IgD-negative memory B cell (primary cell): ENCODE results near the gene SORCS3. TPM values are rescaled to one million over a fixed set of nuclear protein-coding genes. Genes with fewer than 3 reads are reported as not detected.

Experiments used
- H3K27ac Mint-ChIP-seq, 3 donors: one replicate each; pipeline ENCODE4 v1.8.0; 2020 to 2022; ENCODE audit warnings: mild to moderate bottlenecking in 3 of 3, mixed read lengths in 3 of 3, moderate library complexity in 1 of 3
- H3K27me3 Mint-ChIP-seq: one replicate; pipeline ENCODE4 v1.8.0; 2021; ENCODE audit warnings: mixed read lengths
- H3K36me3 Mint-ChIP-seq: one replicate; pipeline ENCODE4 v1.8.0; 2020; ENCODE audit warnings: mild to moderate bottlenecking, mixed read lengths
- H3K4me1 Mint-ChIP-seq, 3 donors: one replicate each; pipeline ENCODE4 v1.8.0; 2020 to 2022; ENCODE audit warnings: mixed read lengths in 3 of 3, mild to moderate bottlenecking in 1 of 3
- H3K4me3 Mint-ChIP-seq, 4 donors: one replicate each; pipeline ENCODE4 v1.8.0; 2020 to 2022; ENCODE audit warnings: mild to moderate bottlenecking in 4 of 4, mixed read lengths in 4 of 4, moderate library complexity in 3 of 4
- H3K9me3 Mint-ChIP-seq, 3 donors: one replicate each; pipeline ENCODE4 v1.8.0; 2020 to 2021; ENCODE audit warnings: mixed read lengths in 3 of 3, mild to moderate bottlenecking in 1 of 3
- polyA plus RNA-seq: library from polyadenylated mRNA; unstranded; fragments of 300-500 nt; fragmentation: Illumina TruSeq; gene quantifications from one replicate; pipeline ENCODE4 v1.2.3, GENCODE V29; 2021

SORCS3 gene
- not detected for polyA plus RNA-seq

GRCh38 chr10:104641187-104641936 lies at the start of gene SORCS3:
TSS of gene SORCS3 (plus strand) at chr10:104641290.
- Mint-ChIP-seq H3K27ac (no peak within 1 kb of the TSS), H3K4me1 (peaks cover 0 to 6% (median 5%) of the 10 kb centered on the region in 3 donors), H3K36me3 (peaks cover 5% of the 10 kb centered on the region), H3K27me3 (peaks cover 52% of the 10 kb centered on the region), H3K9me3 (peaks cover 0 to 3% (median 0%) of the 10 kb centered on the region in 3 donors), H3K4me3 (no peak within 1 kb of the TSS)

DNA sequence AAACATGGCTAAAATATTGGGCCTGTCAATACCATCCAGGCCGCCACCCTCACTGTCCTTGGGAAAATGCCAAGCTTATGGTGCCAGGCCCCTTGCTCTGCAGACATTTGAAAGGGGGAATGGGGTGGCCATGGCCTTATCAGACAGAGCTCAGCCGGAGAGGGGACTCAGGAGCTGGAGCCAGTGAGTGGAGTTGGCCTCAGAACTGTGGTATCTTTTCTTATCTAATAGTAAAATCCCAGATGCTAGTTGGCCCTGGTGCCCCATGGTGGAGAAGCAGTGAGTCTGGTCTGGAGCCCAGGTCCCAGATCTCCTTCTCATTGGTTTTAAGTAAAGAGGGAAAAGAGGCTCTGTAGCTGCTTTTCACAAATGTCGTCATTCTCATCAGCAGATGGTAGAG lies 49.6 kb upstream of the SORCS3 start:
- Mint-ChIP-seq H3K4me1 (no peaks in the 10 kb centered on the region), H3K4me3 (no peak overlapping the region), H3K9me3 (peaks cover 0 to 6% (median 4%) of the 10 kb centered on the region in 3 donors), H3K36me3 (no peaks in the 10 kb centered on the region), H3K27ac (no peak overlapping the region), H3K27me3 (peaks cover 12% of the 10 kb centered on the region)

DNA sequence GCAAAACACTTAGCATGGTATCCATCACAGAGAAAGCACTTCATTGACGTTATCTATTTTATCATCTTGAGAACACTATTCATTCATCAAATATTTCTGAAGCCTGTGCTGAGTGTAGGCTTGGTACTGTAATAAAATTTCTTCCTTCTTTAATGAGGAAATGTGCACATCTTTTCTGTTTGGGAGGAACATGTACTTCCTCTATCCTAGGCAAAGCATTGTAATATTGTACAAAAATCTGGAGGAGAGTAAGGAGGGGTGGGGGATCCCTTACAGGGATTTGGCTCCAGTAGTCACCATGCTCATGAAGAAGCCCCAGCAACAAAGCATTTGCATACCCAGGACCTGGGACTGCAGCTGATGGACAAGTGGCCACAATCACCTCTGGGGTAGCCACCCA lies 39.9 kb upstream of the SORCS3 start:
- no peak overlapping the region for H3K4me3 Mint-ChIP-seq
- peaks cover 0 to 3% (median 0%) of the 10 kb centered on the region in 3 donors for H3K9me3 Mint-ChIP-seq
- H3K27ac Mint-ChIP-seq: no peak overlapping the region
- H3K27me3 Mint-ChIP-seq: peaks cover 7% of the 10 kb centered on the region
- no peaks in the 10 kb centered on the region for H3K36me3 Mint-ChIP-seq
- no peaks in the 10 kb centered on the region for H3K4me1 Mint-ChIP-seq

DNA sequence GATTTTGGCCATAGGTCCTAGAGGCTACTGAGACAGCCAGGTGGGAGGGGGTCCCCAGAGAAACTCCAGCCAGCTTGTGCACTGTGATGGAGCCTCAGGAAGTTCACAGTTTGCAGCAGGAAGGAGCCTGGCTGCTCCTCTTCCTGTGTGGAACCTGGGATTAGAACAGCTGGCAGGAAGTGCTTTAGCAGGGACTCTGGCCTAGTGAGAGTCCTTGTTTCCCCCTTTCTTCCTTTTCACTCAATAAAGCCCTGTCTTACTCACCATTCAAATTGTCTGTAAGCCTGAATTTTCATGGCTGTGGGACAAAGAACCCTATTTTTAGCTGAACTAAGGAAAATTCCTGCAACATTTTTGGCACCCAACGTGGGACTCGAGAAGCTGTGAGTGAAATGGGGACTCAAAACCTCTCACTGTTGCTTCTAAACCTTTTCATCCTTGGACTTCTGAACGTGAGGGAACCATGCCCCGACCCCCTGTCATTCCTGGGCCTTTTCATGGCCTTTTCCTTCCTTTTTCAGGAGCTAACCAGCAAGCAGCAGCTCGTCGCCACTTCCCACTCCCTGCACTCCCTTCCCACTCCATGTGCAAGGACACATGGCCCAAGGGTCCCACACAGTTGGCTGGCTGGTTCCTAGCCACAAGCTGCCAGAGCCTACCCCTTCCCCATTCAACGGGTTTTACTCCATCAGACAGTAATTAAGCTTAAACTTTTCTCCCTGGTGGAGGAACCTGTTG lies 32.8 kb upstream of the SORCS3 start:
- Mint-ChIP-seq H3K27me3 (peaks cover 1% of the 10 kb centered on the region), H3K4me1 (peaks cover 0 to 2% (median 0%) of the 10 kb centered on the region in 3 donors), H3K9me3 (peaks cover 2 to 8% (median 8%) of the 10 kb centered on the region in 3 donors), H3K4me3 (no peak overlapping the region), H3K36me3 (no peaks in the 10 kb centered on the region), H3K27ac (no peak overlapping the region)

DNA sequence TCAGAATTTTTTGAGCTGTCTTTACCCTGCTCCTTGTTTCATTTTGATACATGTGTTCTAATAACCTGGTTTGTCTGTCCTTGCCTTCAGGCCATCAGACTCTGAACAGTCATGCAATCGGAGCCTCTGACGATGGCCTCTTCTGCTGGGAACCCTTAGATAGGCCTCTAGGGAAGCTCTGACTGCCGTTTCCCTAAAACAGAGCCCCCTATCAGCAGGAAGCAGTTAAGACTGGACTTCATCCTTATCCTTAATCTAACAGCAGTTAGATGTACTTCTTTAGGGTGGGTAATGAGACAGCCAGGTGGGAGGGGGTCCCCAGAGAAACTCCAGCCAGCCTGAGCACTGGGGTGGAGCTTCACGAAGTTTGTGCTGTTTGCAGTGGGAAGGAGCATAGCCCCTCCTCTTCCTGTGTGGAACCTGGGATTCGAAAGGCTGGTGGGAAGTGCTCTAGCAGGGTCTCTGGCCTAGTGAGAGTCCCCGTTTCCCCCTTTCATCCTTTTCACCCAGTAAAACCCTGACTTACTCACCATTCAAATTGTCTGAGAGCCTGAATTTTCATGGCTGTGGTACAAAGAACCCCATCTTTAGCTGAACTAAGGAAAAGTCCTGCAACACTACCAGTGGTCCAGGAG lies 28.4 kb upstream of the SORCS3 start:
- Mint-ChIP-seq H3K9me3 (peaks cover 0 to 8% (median 5%) of the 10 kb centered on the region in 3 donors), H3K36me3 (no peaks in the 10 kb centered on the region)

GRCh38 chr10:104613406-104613805 lies 27.7 kb upstream of the SORCS3 start:
- peaks cover 0 to 7% (median 5%) of the 10 kb centered on the region in 3 donors for H3K9me3 Mint-ChIP-seq
- H3K27ac Mint-ChIP-seq: no peak overlapping the region
- peaks cover 2% of the 10 kb centered on the region for H3K27me3 Mint-ChIP-seq
- H3K36me3 Mint-ChIP-seq: no peaks in the 10 kb centered on the region
- peaks cover 0 to 2% (median 0%) of the 10 kb centered on the region in 3 donors for H3K4me1 Mint-ChIP-seq
- no peak overlapping the region for H3K4me3 Mint-ChIP-seq

More for the DNA sequence above, 28.4 kb upstream of the SORCS3 start:
- Mint-ChIP-seq H3K4me3 (no peak overlapping the region), H3K27me3 (peaks cover 2% of the 10 kb centered on the region), H3K27ac (no peak overlapping the region), H3K4me1 (peaks cover 0 to 2% (median 0%) of the 10 kb centered on the region in 3 donors)

GRCh38 chr10:104614245-104614831 lies 26.8 kb upstream of the SORCS3 start:
- Mint-ChIP-seq H3K9me3 (peaks cover 0 to 4% (median 3%) of the 10 kb centered on the region in 3 donors), H3K36me3 (no peaks in the 10 kb centered on the region), H3K27ac (no peak overlapping the region), H3K4me3 (no peak overlapping the region), H3K27me3 (peaks cover 2% of the 10 kb centered on the region), H3K4me1 (no peaks in the 10 kb centered on the region)

- Mint-ChIP-seq H3K27ac (no peak overlapping the region), H3K9me3 (peaks cover 0 to 3% (median 2%) of the 10 kb centered on the region in 3 donors), H3K36me3 (no peaks in the 10 kb centered on the region), H3K27me3 (peaks cover 4% of the 10 kb centered on the region), H3K4me3 (no peak overlapping the region), H3K4me1 (no peaks in the 10 kb centered on the region)
These were observed 26.0 kb upstream of the SORCS3 start for GRCh38 chr10:104615136-104615535.

DNA sequence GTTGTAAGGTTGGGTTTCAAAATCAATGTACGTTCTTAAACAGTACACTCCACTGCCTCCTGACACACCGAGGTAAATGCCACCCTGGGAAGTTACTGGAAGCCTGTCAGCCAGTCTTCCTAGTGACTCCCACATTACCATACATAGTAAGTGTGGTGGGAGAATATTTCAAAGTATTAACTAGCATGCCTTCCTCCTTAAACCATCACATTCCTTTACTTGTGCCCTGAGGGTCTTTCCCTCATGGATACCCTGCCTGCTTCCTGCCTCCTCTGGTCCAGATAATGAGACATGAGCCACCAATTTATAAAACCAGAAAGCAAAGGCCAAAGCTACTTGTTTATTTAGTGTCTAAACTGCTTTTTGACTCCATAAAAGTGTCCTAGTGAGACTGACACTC lies 23.3 kb upstream of the SORCS3 start:
- Mint-ChIP-seq H3K4me3 (no peak overlapping the region), H3K27ac (no peak overlapping the region), H3K4me1 (no peaks in the 10 kb centered on the region), H3K27me3 (peaks cover 4% of the 10 kb centered on the region), H3K9me3 (no peaks in the 10 kb centered on the region), H3K36me3 (no peaks in the 10 kb centered on the region)

GRCh38 chr10:104622175-104622574 lies 18.9 kb upstream of the SORCS3 start:
- Mint-ChIP-seq H3K9me3 (peaks cover 0 to 4% (median 2%) of the 10 kb centered on the region in 3 donors), H3K4me3 (no peak overlapping the region), H3K27me3 (peaks cover 2% of the 10 kb centered on the region), H3K36me3 (no peaks in the 10 kb centered on the region), H3K27ac (no peak overlapping the region), H3K4me1 (no peaks in the 10 kb centered on the region)

- H3K27me3 Mint-ChIP-seq: peaks cover 2% of the 10 kb centered on the region
- H3K4me1 Mint-ChIP-seq: no peaks in the 10 kb centered on the region
- H3K9me3 Mint-ChIP-seq: peaks cover 0 to 4% (median 2%) of the 10 kb centered on the region in 3 donors
- H3K4me3 Mint-ChIP-seq: no peak overlapping the region
- H3K36me3 Mint-ChIP-seq: no peaks in the 10 kb centered on the region
- no peak overlapping the region for H3K27ac Mint-ChIP-seq
These were observed 18.4 kb upstream of the SORCS3 start for GRCh38 chr10:104622598-104623209.

GRCh38 chr10:104630731-104631130 lies 10.4 kb upstream of the SORCS3 start:
- H3K4me1 Mint-ChIP-seq: no peaks in the 10 kb centered on the region
- peaks cover 0 to 4% (median 4%) of the 10 kb centered on the region in 3 donors for H3K9me3 Mint-ChIP-seq
- H3K36me3 Mint-ChIP-seq: no peaks in the 10 kb centered on the region
- H3K4me3 Mint-ChIP-seq: no peak overlapping the region
- H3K27ac Mint-ChIP-seq: no peak overlapping the region
- H3K27me3 Mint-ChIP-seq: peaks cover 8% of the 10 kb centered on the region

- H3K9me3 Mint-ChIP-seq: peaks cover 0 to 2% (median under 1%) of the 10 kb centered on the region in 3 donors
- no peak overlapping the region for H3K27ac Mint-ChIP-seq
- H3K4me3 Mint-ChIP-seq: no peak overlapping the region
- peaks cover 15% of the 10 kb centered on the region for H3K27me3 Mint-ChIP-seq
- H3K4me1 Mint-ChIP-seq: no peaks in the 10 kb centered on the region
- no peaks in the 10 kb centered on the region for H3K36me3 Mint-ChIP-seq
These were observed 9.1 kb upstream of the SORCS3 start for GRCh38 chr10:104631946-104632345.

GRCh38 chr10:104638861-104639589 lies 2.1 kb upstream of the SORCS3 start:
- Mint-ChIP-seq H3K27me3 (peaks cover 50% of the 10 kb centered on the region), H3K4me3 (peak overlapping the region in 1 of 4 donors; percentile 29), H3K4me1 (peaks cover 0 to 6% (median 5%) of the 10 kb centered on the region in 3 donors), H3K9me3 (peaks cover 0 to 4% (median 0%) of the 10 kb centered on the region in 3 donors), H3K36me3 (peaks cover 5% of the 10 kb centered on the region), H3K27ac (no peak overlapping the region)
